Left ventricle myocardium inferior (tissue), 1 donor: ENCODE measurements around the gene FAM181A. TPM values are rescaled to one million over a fixed set of nuclear protein-coding genes. Genes with fewer than 3 reads are reported as not detected.

Source experiments
- DNase-seq: peaks from one replicate; pipeline ENCODE4 v3.0.0-alpha.2; 2020
- H3K27ac ChIP-seq: fragments of 200-600 bp; replicated peaks from 2 replicates; pipeline ENCODE4 v1.8.0; 2021
- H3K27me3 ChIP-seq: fragments of 200-600 bp; 2 replicates; pipeline ENCODE4 v1.8.0; 2021; ENCODE audit warnings: low read depth
- H3K36me3 ChIP-seq: fragments of 200-600 bp; 2 replicates; pipeline ENCODE4 v1.8.0; 2021
- H3K4me1 ChIP-seq: fragments of 200-600 bp; 2 replicates; pipeline ENCODE4 v1.8.0; 2021
- H3K4me3 ChIP-seq: fragments of 200-600 bp; 2 replicates; pipeline ENCODE4 v1.8.0; 2021; ENCODE audit warnings: mild to moderate bottlenecking, moderate library complexity
- H3K9me3 ChIP-seq: fragments of 200-600 bp; replicated peaks from 2 replicates; pipeline ENCODE4 v1.8.0; 2021
- intact Hi-C: fragments of 100-400 bp; cut with micrococcal nuclease; formaldehyde crosslinking; loops from one replicate; pipeline ENCODE4 v1.11.0; 2022
- total RNA-seq: library from RNA; stranded (reverse); fragmentation: NEBNext Ultra II Directional; extraction: Animal tissue kit (Norgen Biotek cat#: 25700); gene quantifications from one replicate; pipeline ENCODE4 v1.2.1, GENCODE V29; 2021
- TF ChIP-seq, protein P1 (sequence below): fragments of 200-600 bp; IDR thresholded peaks from 2 replicates; pipeline ENCODE4 v1.8.0; 2021; ENCODE audit warnings: antibody characterized with exemption, mild to moderate bottlenecking, borderline replicate concordance
- donor health status: DM: no; HTN: yes; CAD: no; lungs with severe emphysema.

FAM181A gene
- total RNA-seq, 1 donor from 2014 or later: not detected

DNA sequence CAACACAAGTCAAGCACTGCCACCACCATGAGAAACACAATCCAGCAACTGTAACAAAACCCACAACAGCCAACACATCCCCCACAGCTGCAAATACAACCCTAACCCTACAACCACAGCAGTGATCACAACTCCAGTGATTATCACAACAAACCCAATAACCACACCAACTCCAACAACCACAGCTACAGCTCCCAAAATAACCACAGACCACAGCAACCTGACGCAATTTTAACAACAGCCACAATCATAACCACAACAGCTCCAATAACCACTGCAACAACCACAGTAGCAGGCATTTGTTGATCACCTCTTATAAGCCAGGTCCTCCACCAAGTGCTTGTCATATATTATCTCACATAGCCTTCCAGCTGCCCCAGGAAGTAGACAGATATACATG lies 42.2 kb upstream of the FAM181A start:
- Histone ChIP-seq H3K4me3 (no peak overlapping the region), H3K27me3 (peaks cover 44% of the 10 kb centered on the region), H3K4me1 (peaks cover 3% of the 10 kb centered on the region), H3K9me3 (peaks cover 4% of the 10 kb centered on the region), H3K36me3 (no peaks in the 10 kb centered on the region), H3K27ac (no peak overlapping the region)
- TF ChIP-seq, protein P1, sequence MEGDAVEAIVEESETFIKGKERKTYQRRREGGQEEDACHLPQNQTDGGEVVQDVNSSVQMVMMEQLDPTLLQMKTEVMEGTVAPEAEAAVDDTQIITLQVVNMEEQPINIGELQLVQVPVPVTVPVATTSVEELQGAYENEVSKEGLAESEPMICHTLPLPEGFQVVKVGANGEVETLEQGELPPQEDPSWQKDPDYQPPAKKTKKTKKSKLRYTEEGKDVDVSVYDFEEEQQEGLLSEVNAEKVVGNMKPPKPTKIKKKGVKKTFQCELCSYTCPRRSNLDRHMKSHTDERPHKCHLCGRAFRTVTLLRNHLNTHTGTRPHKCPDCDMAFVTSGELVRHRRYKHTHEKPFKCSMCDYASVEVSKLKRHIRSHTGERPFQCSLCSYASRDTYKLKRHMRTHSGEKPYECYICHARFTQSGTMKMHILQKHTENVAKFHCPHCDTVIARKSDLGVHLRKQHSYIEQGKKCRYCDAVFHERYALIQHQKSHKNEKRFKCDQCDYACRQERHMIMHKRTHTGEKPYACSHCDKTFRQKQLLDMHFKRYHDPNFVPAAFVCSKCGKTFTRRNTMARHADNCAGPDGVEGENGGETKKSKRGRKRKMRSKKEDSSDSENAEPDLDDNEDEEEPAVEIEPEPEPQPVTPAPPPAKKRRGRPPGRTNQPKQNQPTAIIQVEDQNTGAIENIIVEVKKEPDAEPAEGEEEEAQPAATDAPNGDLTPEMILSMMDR: no peak
- intact Hi-C loops: no loop called here
- no peak for DNase-seq

DNA sequence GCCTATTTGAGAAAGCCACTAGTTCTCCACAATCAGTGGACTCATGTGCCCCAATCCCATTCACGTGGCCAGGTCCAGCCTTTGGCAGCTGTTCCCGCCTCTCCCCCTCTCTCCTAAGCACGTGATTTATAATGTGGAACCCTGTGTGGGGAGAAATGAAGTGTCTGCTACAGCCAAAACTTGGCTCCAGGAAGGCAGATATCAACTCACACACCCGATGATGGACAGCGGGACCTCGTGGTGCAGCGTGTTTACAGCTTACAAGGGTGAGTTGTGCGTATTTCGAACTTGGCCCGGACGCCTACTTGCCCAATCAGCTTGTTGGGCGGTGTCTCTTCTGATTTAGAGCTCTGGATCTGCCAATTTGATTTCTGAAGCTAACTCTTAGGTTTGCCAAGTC lies 38.1 kb upstream of the FAM181A start:
- intact Hi-C loops: no loop called here
- Histone ChIP-seq H3K4me3 (no peak overlapping the region), H3K36me3 (no peaks in the 10 kb centered on the region), H3K27ac (no peak overlapping the region), H3K27me3 (peaks cover 42% of the 10 kb centered on the region), H3K9me3 (no peaks in the 10 kb centered on the region), H3K4me1 (peaks cover 7% of the 10 kb centered on the region)
- TF ChIP-seq, protein P1: no peak
- DNase-seq: no peak

DNA sequence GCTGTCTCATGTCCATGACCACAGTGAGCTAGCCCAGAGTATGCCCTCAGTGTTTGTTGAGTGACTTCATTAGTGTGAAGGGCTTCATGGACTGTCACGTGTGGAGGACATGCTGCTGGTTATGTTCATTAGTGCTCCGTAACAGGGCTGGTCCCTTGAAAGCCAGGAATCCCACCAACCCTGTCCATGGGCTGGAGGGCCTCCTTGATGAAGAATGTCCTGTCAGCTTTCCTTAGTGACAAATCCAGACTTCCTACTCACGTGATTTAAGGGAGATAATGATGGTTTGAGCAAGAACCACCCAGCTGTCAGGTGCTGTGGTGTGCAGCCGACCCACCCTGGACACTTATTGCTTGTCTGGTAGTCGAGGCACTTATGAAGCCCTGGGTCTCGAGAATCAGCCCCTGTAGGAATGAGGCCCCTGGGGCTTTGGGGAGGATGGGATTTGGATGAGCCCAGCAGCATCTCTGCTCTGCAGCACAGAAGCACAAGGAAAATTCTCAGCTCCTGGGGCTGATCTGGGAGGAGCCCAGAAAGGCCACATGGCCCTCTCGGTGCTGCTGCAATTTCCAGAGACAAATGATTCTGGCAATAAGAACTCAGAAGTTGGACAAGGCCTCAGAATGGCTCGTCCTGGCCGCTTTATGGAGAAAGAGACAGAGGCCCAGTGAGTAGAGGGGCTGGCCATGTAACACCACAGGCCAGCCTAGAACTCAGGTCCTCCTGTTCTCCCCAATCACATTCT lies 37.2 kb upstream of the FAM181A start:
- no peaks in the 10 kb centered on the region for H3K9me3 ChIP-seq
- no peak overlapping the region for H3K27ac ChIP-seq
- H3K4me1 ChIP-seq: peaks cover 7% of the 10 kb centered on the region
- H3K36me3 ChIP-seq: no peaks in the 10 kb centered on the region
- TF ChIP-seq, protein P1: no peak
- no peak overlapping the region for H3K4me3 ChIP-seq
- intact Hi-C loops: loop anchor here (5.0 kb wide), 1 partner anchor 238 kb away; no protein-coding TSS in a partner anchor
- peaks cover 41% of the 10 kb centered on the region for H3K27me3 ChIP-seq
- DNase-seq: no peak

DNA sequence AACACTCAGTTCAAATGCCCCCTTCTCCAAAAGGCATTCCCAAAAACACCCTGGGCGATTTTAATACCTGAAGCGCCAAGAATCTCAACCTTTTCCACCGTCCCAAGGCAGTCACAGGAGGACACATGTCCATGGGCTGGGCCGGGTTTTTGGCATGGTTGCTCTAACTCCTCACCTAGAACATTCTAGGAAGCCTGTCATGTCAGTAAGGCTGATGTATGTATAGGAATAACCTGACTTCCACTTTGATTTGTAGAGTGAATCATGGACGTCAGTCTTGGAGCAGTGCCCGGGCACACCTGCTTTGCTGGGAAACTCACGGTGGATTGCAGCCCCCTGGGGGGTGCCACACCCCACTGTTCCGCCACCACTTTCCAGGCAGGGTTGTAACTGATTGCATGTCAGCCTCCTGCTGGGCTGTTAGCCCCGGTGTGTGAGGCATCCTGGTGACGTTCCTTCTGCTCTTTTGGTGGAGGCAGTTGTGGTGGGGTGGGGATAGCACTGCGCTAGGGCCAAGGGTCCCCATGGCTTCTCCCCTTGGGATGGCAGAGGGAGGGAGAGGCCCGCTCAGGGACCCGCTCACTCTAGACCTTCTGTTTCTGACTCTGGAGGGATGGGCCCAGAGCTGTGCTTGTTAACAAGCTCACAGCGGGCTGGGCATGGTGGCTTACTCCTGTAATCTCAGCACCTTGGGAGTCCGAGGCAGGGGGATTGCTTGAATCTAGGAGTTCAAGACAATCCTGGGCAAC lies 35.2 kb upstream of the FAM181A start:
- no peak for DNase-seq
- intact Hi-C loops: loop anchor here (5.0 kb wide), 1 partner anchor 240 kb away; no protein-coding TSS in a partner anchor
- H3K4me1 ChIP-seq: peaks cover 7% of the 10 kb centered on the region
- H3K4me3 ChIP-seq: no peak overlapping the region
- TF ChIP-seq, protein P1: no peak
- H3K9me3 ChIP-seq: no peaks in the 10 kb centered on the region
- H3K27ac ChIP-seq: no peak overlapping the region
- no peaks in the 10 kb centered on the region for H3K36me3 ChIP-seq
- H3K27me3 ChIP-seq: peaks cover 27% of the 10 kb centered on the region

DNA sequence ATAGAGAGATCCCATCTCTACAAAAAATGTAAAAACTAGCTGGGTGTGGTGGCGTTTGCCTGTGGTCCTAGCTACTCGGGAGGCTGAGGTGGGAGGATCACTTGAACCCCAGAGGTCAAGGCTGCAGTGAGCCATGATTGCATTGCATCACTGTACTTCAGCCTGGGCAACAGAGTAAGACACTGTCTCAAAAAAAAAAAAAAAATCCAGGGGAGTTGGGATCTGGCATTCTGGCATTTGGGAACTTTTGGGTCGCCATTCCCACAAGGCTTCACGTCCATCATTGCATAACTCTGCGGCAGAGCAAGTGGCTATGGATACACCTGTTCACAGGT lies 34.7 kb upstream of the FAM181A start:
- TF ChIP-seq, protein P1: no peak
- intact Hi-C loops: loop anchor here (5.0 kb wide), 1 partner anchor 240 kb away; no protein-coding TSS in a partner anchor
- H3K4me3 ChIP-seq: no peak overlapping the region
- DNase-seq: no peak
- H3K36me3 ChIP-seq: no peaks in the 10 kb centered on the region
- peaks cover 7% of the 10 kb centered on the region for H3K4me1 ChIP-seq
- no peaks in the 10 kb centered on the region for H3K9me3 ChIP-seq
- H3K27ac ChIP-seq: no peak overlapping the region
- H3K27me3 ChIP-seq: peaks cover 24% of the 10 kb centered on the region
